ENCODE measurements around the gene ZNF117.
"Not testable (repeated sequence)": the region's sequence is repeated elsewhere in the genome, so short reads cannot be mapped to it uniquely, and the experiment has no call there.

- TF ChIP-seq, protein P1, sequence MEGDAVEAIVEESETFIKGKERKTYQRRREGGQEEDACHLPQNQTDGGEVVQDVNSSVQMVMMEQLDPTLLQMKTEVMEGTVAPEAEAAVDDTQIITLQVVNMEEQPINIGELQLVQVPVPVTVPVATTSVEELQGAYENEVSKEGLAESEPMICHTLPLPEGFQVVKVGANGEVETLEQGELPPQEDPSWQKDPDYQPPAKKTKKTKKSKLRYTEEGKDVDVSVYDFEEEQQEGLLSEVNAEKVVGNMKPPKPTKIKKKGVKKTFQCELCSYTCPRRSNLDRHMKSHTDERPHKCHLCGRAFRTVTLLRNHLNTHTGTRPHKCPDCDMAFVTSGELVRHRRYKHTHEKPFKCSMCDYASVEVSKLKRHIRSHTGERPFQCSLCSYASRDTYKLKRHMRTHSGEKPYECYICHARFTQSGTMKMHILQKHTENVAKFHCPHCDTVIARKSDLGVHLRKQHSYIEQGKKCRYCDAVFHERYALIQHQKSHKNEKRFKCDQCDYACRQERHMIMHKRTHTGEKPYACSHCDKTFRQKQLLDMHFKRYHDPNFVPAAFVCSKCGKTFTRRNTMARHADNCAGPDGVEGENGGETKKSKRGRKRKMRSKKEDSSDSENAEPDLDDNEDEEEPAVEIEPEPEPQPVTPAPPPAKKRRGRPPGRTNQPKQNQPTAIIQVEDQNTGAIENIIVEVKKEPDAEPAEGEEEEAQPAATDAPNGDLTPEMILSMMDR (IDR thresholded peaks at IDR 0.05), result not testable (repeated sequence)
- not testable (repeated sequence) for TF ChIP-seq POLR2AphosphoS5 (IDR thresholded peaks at IDR 0.05); EP300 (IDR thresholded peaks at IDR 0.05; ENCODE audit: low read depth)
Measured at GRCh38 chr7:65038767-65039166, 47.9 kb upstream of the ZNF117 start.
